ENCODE results near the gene KEAP1.

Gene KEAP1

GRCh38 chr19:10549733-10550132, 46.6 kb upstream of the KEAP1 start:
- no peak for DNase-seq (ENCODE audit: low read depth in 1 of 2, low spot score in 1 of 2)
- no peak for TF ChIP-seq GABPA (IDR thresholded peaks at IDR 0.05; ENCODE audit: low read depth)
- TF ChIP-seq REST (IDR thresholded peaks at IDR 0.05; ENCODE audit: insufficient replicate concordance, low read depth): no peak
- no peak for TF ChIP-seq POLR2AphosphoS5 (IDR thresholded peaks at IDR 0.05; ENCODE audit: low read depth)
- TF ChIP-seq, protein P1, sequence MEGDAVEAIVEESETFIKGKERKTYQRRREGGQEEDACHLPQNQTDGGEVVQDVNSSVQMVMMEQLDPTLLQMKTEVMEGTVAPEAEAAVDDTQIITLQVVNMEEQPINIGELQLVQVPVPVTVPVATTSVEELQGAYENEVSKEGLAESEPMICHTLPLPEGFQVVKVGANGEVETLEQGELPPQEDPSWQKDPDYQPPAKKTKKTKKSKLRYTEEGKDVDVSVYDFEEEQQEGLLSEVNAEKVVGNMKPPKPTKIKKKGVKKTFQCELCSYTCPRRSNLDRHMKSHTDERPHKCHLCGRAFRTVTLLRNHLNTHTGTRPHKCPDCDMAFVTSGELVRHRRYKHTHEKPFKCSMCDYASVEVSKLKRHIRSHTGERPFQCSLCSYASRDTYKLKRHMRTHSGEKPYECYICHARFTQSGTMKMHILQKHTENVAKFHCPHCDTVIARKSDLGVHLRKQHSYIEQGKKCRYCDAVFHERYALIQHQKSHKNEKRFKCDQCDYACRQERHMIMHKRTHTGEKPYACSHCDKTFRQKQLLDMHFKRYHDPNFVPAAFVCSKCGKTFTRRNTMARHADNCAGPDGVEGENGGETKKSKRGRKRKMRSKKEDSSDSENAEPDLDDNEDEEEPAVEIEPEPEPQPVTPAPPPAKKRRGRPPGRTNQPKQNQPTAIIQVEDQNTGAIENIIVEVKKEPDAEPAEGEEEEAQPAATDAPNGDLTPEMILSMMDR (IDR thresholded peaks at IDR 0.05; ENCODE audit: insufficient read depth, low read length): no peak
- TF ChIP-seq SPI1 (IDR thresholded peaks at IDR 0.05; ENCODE audit: borderline replicate concordance, low read depth): no peak
- no peaks in the 10 kb centered on the region for H3K27me3 ChIP-seq (ENCODE audit: insufficient read depth, poor library complexity, severe bottlenecking)
- H3K27ac ChIP-seq (replicated peaks): no peak overlapping the region
- H3K4me3 ChIP-seq (replicated peaks; ENCODE audit: insufficient read depth, low read length): no peak overlapping the region

GRCh38 chr19:10548746-10549276, 45.7 kb upstream of the KEAP1 start:
- Histone ChIP-seq H3K4me3 (replicated peaks; ENCODE audit: insufficient read depth, low read length) (no peak overlapping the region), H3K27ac (replicated peaks) (no peak overlapping the region), H3K27me3 (ENCODE audit: insufficient read depth, poor library complexity, severe bottlenecking) (no peaks in the 10 kb centered on the region)
- no peak for DNase-seq (ENCODE audit: low read depth in 1 of 2, low spot score in 1 of 2)
- TF ChIP-seq, protein P1 (IDR thresholded peaks at IDR 0.05; ENCODE audit: insufficient read depth, low read length): no peak
- TF ChIP-seq POLR2AphosphoS5 (IDR thresholded peaks at IDR 0.05; ENCODE audit: low read depth) (no peak), SPI1 (IDR thresholded peaks at IDR 0.05; ENCODE audit: borderline replicate concordance, low read depth) (no peak), REST (IDR thresholded peaks at IDR 0.05; ENCODE audit: insufficient replicate concordance, low read depth) (no peak), GABPA (IDR thresholded peaks at IDR 0.05; ENCODE audit: low read depth) (no peak)

DNA sequence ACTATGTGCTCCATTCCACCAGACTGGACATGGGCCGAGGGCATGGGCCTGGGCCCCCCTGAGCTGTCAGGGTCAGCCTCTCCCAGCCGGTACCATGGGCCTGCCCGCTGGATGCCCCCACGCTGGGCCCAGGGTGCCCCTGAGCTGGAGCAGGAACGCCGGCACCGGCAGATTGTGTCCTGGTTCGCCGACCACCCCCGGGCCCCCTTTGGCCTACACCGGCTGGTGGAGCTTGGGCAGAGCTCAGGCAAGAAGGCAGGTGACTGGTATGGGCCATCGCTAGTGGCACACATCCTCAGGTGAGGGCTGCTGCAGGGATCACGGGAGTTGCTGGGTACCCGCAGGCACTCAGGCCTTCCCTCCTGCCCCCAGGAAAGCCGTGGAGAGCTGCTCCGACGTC, 43.7 kb upstream of the KEAP1 start:
- no peak for DNase-seq (ENCODE audit: low read depth in 1 of 2, low spot score in 1 of 2)
- Histone ChIP-seq H3K27ac (replicated peaks) (no peak overlapping the region), H3K4me3 (replicated peaks; ENCODE audit: insufficient read depth, low read length) (no peak overlapping the region), H3K27me3 (ENCODE audit: insufficient read depth, poor library complexity, severe bottlenecking) (no peaks in the 10 kb centered on the region)
- TF ChIP-seq REST (IDR thresholded peaks at IDR 0.05; ENCODE audit: insufficient replicate concordance, low read depth) (no peak), GABPA (IDR thresholded peaks at IDR 0.05; ENCODE audit: low read depth) (no peak), POLR2AphosphoS5 (IDR thresholded peaks at IDR 0.05; ENCODE audit: low read depth) (no peak)
- TF ChIP-seq, protein P1 (IDR thresholded peaks at IDR 0.05; ENCODE audit: insufficient read depth, low read length): no peak

Data from HL-60 (cell line).